HG03521 (cell line): Measurements from ENCODE around the gene PARP6.
"Not testable (repeated sequence)": the region's sequence is repeated elsewhere in the genome, so short reads cannot be mapped to it uniquely, and the experiment has no call there.

ENCODE experiments used
- ATAC-seq: cut with Tn5 transposase; IDR thresholded peaks from one replicate; pipeline ENCODE4 v1.9.1; 2021; ENCODE audit warnings: mild to moderate bottlenecking, moderate library complexity; ENCODE audit not compliant: unreplicated experiment

The PARP6 gene

GRCh38 chr15:72281713-72282112 is 9.4 kb upstream of the PARP6 start:
- ATAC-seq = peak; percentile 46

- no peak for ATAC-seq
These were observed 8.4 kb upstream of the PARP6 start for GRCh38 chr15:72280751-72281150.

- no peak for ATAC-seq
These were observed 6.4 kb upstream of the PARP6 start for GRCh38 chr15:72278737-72279136.

DNA sequence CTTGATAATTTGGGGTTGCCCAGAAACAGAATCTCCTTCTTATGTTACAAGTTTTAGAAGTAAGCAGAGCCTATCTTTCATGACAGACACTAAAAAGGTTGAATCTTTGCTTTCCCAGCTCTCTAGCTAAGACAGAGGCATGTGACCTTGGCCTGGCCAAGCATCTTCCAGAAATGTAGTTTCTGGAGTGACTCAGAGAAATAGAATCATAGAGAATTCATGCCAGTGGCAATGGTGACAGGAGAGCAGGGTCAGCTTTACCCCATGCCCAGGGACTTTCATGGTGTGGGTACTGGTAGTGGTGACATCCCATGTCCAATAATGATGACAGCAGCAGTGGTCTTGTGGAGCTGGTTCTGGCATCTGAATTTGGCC is 4.0 kb upstream of the PARP6 start:
- no peak for ATAC-seq

- ATAC-seq = not testable (repeated sequence)
These were observed 3.4 kb upstream of the PARP6 start for GRCh38 chr15:72275635-72276325.

GRCh38 chr15:72272997-72273352 is 621 bp upstream of the PARP6 start:
- ATAC-seq = peak; percentile 0

GRCh38 chr15:72271895-72272212 is 500 bp downstream of the PARP6 start:
- ATAC-seq = no peak

- ATAC-seq = no peak
These were observed 1.1 kb downstream of the PARP6 start for GRCh38 chr15:72271221-72271620.

- no peak for ATAC-seq
These were observed 2.6 kb downstream of the PARP6 start for GRCh38 chr15:72269739-72270138.

DNA sequence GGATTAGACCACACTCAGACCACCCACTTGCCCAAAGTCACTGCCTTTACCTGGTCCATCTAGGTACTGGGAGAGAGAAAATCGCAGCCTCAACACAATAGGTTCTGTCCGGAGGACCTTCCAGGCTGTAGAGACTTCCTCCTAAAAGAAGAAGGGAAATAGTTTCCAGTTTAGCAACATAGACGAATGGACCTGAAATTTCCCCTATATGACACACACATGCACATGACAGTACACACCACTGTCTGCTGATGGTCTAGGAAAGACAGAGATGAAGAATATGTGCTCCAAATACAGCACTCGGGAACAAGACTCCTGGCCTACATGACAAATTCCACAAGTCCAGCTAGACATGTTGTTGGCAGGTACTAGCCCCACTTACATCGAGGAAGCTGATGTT is 7.3 kb downstream of the PARP6 start:
- no peak for ATAC-seq

- no peak for ATAC-seq
These were observed 19.6 kb downstream of the PARP6 start for GRCh38 chr15:72252663-72253299.

DNA sequence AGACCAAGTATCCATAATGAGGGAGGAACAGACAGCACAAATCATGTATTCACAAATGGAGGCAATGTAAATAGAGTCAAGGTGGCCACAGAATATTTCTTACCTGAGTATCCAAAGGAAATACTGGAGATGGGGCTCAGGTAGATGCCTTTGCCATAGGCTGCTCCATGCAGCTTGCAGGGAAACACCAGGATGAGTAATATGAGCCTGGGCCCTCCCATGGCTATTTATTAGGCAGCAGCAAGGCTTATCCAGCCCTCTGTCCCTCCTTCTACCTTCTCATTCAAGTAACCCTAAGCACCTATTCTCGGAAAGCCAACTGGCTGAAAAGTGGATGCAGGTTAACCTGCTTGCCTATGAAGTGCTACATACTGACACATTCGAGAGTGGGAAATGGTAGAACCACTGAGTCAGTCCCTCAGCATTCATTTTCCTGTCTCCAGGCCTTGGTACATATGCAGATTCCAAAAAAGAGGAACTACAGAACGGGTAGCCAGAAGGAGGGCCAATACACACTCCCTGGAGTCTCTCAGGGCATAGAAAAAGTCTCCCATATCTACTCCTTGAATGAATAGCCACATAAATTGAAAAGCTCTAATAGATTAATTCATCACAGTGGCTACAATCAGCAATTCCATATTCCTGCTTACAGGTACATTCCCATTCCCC is 23.1 kb downstream of the PARP6 start:
- ATAC-seq = no peak

DNA sequence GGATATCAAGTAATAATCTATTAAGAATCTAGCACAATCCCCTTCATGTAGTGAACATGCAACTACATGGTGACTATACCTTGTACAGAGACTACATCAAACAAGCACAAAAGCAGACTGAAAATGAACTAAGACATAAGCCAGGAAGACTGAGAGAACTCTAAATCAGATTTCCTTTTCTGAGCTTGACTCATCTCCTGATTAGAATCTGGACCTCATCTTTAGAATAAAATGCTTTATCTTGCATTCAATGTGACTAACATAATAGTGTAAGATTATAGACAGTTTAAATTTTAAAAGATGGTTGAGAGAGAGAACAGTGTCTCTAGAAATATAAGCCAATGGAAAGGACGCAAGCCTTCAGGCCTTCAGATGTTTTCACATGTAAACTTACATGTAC is 23.8 kb downstream of the PARP6 start:
- no peak for ATAC-seq

- ATAC-seq = no peak
These were observed 29.5 kb downstream of the PARP6 start for GRCh38 chr15:72242775-72243370.

DNA sequence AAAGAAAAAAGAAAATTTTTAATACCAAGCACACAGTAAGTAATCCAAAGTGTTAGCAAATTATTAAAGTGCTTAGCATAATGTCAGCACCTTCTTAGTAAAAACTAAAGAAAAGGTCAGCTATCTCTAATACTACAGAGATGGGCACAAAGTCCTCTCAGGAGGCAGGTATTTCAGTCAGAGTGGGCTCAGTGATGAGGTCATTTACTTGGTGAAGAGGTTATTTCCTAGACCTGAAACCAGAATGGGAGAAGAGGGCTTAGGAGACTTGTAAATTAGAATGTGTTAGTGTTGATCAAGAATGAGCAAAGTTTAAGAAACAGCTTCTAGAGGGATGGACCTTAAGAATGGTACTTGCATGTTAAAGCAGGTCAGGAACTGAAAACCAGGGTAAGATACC is 32.7 kb downstream of the PARP6 start:
- ATAC-seq = no peak

GRCh38 chr15:72238586-72238985 is 33.8 kb downstream of the PARP6 start:
- no peak for ATAC-seq

GRCh38 chr15:72237853-72238224 is 34.5 kb downstream of the PARP6 start:
- no peak for ATAC-seq

DNA sequence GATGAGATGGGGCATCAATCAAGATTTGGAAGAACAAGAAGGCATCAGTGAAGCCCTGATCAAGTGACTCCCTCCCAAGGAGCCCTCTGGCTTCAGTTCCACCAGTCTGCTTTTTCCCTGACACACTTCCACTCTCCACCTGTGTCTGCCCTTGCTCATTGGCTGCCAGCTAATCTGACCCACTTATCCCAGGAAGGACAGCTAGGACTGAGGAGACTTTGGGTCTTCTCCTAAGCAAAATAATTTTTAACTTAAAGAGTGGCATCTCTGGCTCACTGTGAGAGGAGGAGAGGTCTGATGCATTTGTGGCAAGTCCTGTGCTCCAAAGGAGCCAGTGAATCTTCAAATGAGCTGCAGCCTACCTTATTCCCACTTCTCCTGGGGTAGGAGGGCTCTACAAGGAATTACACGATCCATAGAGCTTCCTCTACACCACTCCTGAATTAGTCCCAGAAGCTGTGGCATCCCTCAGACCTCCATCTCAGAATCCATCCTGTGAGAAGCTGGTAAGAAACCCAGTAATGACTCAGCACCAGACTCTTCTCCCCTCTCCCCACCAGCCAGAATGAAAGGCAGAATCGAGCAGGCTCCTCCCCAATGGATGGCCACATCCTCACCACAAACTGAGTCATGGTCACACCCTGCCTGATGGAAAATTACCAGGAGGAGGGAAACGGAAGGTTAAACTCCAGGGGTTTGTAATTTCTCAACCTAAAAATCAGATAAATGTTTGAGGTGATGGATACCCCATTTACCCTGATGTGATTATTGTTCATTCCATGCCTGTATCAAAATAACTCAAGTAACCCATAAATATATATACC is 35.1 kb downstream of the PARP6 start:
- no peak for ATAC-seq

- no peak for ATAC-seq
These were observed 35.9 kb downstream of the PARP6 start for GRCh38 chr15:72236381-72237003.

DNA sequence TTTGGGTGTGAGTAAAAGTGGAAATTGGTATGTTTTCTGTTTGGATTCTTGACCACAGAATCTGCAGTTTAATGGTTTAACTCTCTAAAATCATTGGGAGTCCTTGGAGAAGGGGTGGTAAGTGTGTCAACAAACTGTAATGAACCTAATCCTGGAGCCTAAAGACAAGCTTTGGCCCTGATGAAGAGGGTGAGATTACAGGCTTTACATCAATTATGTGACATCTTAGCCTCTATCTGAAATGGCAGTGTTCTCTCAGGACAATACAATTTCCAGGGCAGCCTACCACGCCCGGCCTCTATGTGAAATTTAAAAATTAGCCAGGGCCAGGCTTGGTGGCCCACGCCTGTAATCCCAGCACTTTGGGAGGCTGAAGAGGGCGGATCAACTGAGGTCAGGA is 37.1 kb downstream of the PARP6 start:
- ATAC-seq = no peak

DNA sequence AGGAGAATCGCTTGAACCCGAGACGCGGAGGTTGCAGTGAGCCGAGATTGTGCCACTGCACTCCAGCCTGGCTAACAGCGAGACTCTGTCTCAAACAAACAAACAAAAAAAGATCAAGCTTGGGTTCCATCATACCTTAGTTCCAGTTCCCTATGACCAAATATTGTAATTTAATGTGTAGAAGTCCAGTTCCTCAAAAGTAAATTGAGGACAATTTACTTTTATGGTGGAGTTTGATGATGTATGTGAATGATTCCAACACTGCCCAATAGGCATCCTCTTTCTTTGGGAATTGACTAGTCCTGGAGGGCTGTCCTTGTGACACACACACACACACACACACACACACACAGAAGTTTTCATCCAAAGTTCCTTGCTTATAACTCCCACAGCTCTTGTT is 38.6 kb downstream of the PARP6 start:
- no peak for ATAC-seq
